ENCODE measurements around the gene CBLIF.
A peak's percentile ranks its signal among the peaks of the same experiment; 100 is the strongest.
"Not testable (repeated sequence)": the region's sequence is repeated elsewhere in the genome, so short reads cannot be mapped to it uniquely, and the experiment has no call there.

The CBLIF gene

GRCh38 chr11:59846556-59846955, 1.3 kb upstream of the CBLIF start:
- no peak for DNase-seq

- no peak for DNase-seq
Observed at GRCh38 chr11:59842316-59842715, 3.0 kb downstream of the CBLIF start.

GRCh38 chr11:59841514-59841913, 3.8 kb downstream of the CBLIF start:
- no peak for DNase-seq

GRCh38 chr11:59839615-59840014, 5.7 kb downstream of the CBLIF start:
- DNase-seq = no peak

GRCh38 chr11:59833602-59834001, 11.7 kb downstream of the CBLIF start:
- DNase-seq = no peak

GRCh38 chr11:59829358-59829757, 15.9 kb downstream of the CBLIF start:
- DNase-seq = no peak

- DNase-seq = peak; percentile 32
Observed at GRCh38 chr11:59822989-59823566, 22.2 kb downstream of the CBLIF start.

GRCh38 chr11:59818572-59818971, 26.7 kb downstream of the CBLIF start:
- no peak for DNase-seq

GRCh38 chr11:59816434-59816833, 28.9 kb downstream of the CBLIF start:
- not testable (repeated sequence) for DNase-seq

GRCh38 chr11:59815754-59816153, 29.5 kb downstream of the CBLIF start:
- DNase-seq = no peak

- no peak for DNase-seq
Observed at GRCh38 chr11:59814021-59814420, 31.3 kb downstream of the CBLIF start.

GRCh38 chr11:59813364-59813763, 31.9 kb downstream of the CBLIF start:
- DNase-seq = no peak

GRCh38 chr11:59812220-59812619, 33.1 kb downstream of the CBLIF start:
- no peak for DNase-seq

- DNase-seq = no peak
Observed at GRCh38 chr11:59810911-59811259, 34.4 kb downstream of the CBLIF start.

GRCh38 chr11:59810189-59810910, 34.9 kb downstream of the CBLIF start, which contains the start of gene MRPL16:
Gene MRPL16, minus strand, starts transcription at chr11:59810778. Its CDS starts 120 bp downstream, at chr11:59810658.
- peak; percentile 71 for DNase-seq

- DNase-seq = no peak
Observed at GRCh38 chr11:59807047-59807610, 38.2 kb downstream of the CBLIF start.

GRCh38 chr11:59804061-59804460, 41.2 kb downstream of the CBLIF start:
- DNase-seq = no peak

- DNase-seq = peak; percentile 35
Observed at GRCh38 chr11:59802639-59803176, 42.6 kb downstream of the CBLIF start.

- DNase-seq = no peak
Observed at GRCh38 chr11:59801981-59802638, 43.2 kb downstream of the CBLIF start.

- DNase-seq = peak; percentile 38
Observed at GRCh38 chr11:59801160-59801706, 44.1 kb downstream of the CBLIF start.

- no peak for DNase-seq
Observed at GRCh38 chr11:59800390-59801025, 44.8 kb downstream of the CBLIF start.

GRCh38 chr11:59794417-59794816, 50.9 kb downstream of the CBLIF start:
- no peak for DNase-seq

- DNase-seq = no peak
Observed at GRCh38 chr11:59792507-59792906, 52.8 kb downstream of the CBLIF start.

All from NCI-H446 treated with DMSO at 0.1 percent for 48 hours (cell line).